ENCODE results near the gene KLHL42.

Gene KLHL42

DNA sequence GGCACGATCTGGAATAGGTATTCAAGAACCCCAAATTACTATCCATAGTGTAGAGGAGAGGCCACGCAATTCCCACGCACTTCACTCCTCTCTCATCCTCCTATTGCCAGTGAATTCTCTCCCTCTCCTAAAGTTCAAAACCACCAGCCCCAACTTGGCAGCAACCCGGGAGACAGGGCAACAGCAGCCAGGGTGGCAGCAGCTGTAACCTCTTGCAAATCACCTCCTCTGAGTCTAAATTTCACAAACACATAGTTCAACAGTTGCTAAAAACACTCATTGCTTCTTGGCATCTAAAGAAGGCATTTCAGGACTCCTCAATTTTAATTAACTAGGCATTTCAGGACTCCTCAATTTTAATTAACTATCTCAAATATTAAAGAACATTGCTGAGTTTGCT is 37.7 kb downstream of the KLHL42 start:
- Mint-ChIP-seq H3K4me3 (no peak overlapping the region), H3K4me1 (ENCODE audit: low read depth) (peaks cover 24% of the 10 kb centered on the region), H3K27ac (no peak overlapping the region), H3K36me3 (ENCODE audit: low read depth) (no peaks in the 10 kb centered on the region), H3K27me3 (ENCODE audit: low read depth) (peaks cover 11% of the 10 kb centered on the region), H3K9me3 (no peaks in the 10 kb centered on the region)
- DNase-seq (ENCODE audit: low spot score) = no peak

DNA sequence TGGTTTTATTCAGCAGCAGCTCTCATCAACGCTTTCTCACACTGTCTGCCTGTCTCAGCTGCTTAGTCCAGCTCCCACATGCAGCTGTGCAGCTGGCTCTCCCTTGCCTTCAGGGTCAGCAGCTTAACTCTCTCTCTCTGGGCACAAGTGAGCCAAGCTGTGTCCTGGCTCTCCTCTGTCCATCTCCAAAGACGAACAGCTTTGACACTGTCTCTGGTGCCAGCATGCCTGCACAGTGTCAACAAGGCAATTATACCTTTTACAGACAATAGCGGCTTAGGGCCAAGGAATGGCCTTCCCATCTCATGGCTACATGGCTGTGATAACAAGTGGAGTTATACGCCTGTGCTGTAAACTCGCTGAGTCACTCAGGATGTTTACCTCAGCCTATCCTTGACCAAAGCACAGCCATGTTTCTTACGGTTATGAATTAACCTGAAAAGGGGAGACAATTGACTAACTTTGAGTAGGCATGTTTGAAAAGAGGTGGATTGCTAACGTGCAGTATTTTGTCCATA is 38.4 kb downstream of the KLHL42 start:
- Mint-ChIP-seq H3K4me3 (no peak overlapping the region), H3K36me3 (ENCODE audit: low read depth) (no peaks in the 10 kb centered on the region), H3K9me3 (no peaks in the 10 kb centered on the region), H3K27ac (no peak overlapping the region), H3K27me3 (ENCODE audit: low read depth) (peaks cover 16% of the 10 kb centered on the region), H3K4me1 (ENCODE audit: low read depth) (peaks cover 25% of the 10 kb centered on the region)
- DNase-seq (ENCODE audit: low spot score) = no peak

GRCh38 chr12:27820564-27820963 is 40.5 kb downstream of the KLHL42 start:
- Mint-ChIP-seq H3K36me3 (ENCODE audit: low read depth) (no peaks in the 10 kb centered on the region), H3K4me1 (ENCODE audit: low read depth) (peaks cover 28% of the 10 kb centered on the region), H3K27me3 (ENCODE audit: low read depth) (peaks cover 19% of the 10 kb centered on the region), H3K4me3 (no peak overlapping the region), H3K9me3 (no peaks in the 10 kb centered on the region), H3K27ac (no peak overlapping the region)
- no peak for DNase-seq (ENCODE audit: low spot score)

GRCh38 chr12:27821259-27821973 is 41.4 kb downstream of the KLHL42 start:
- Mint-ChIP-seq H3K4me1 (ENCODE audit: low read depth) (peaks cover 31% of the 10 kb centered on the region), H3K4me3 (peak overlapping the region; percentile 69), H3K36me3 (ENCODE audit: low read depth) (no peaks in the 10 kb centered on the region), H3K9me3 (no peaks in the 10 kb centered on the region), H3K27me3 (ENCODE audit: low read depth) (peaks cover 19% of the 10 kb centered on the region), H3K27ac (no peak overlapping the region)
- DNase-seq (ENCODE audit: low spot score) = peak; percentile 14

- Mint-ChIP-seq H3K4me3 (peak overlapping the region; percentile 69), H3K27ac (peak overlapping the region; percentile 39), H3K4me1 (ENCODE audit: low read depth) (peaks cover 27% of the 10 kb centered on the region), H3K36me3 (ENCODE audit: low read depth) (no peaks in the 10 kb centered on the region), H3K9me3 (no peaks in the 10 kb centered on the region), H3K27me3 (ENCODE audit: low read depth) (peaks cover 19% of the 10 kb centered on the region)
- DNase-seq (ENCODE audit: low spot score) = peak; percentile 77
Measured at GRCh38 chr12:27822076-27822712, 42.2 kb downstream of the KLHL42 start.

GRCh38 chr12:27823038-27823437 is 43.0 kb downstream of the KLHL42 start:
- H3K4me1 Mint-ChIP-seq (ENCODE audit: low read depth) = peaks cover 27% of the 10 kb centered on the region
- H3K27me3 Mint-ChIP-seq (ENCODE audit: low read depth) = peaks cover 24% of the 10 kb centered on the region
- no peak overlapping the region for H3K4me3 Mint-ChIP-seq
- no peak for DNase-seq (ENCODE audit: low spot score)
- no peak overlapping the region for H3K27ac Mint-ChIP-seq
- no peaks in the 10 kb centered on the region for H3K9me3 Mint-ChIP-seq
- no peaks in the 10 kb centered on the region for H3K36me3 Mint-ChIP-seq (ENCODE audit: low read depth)

DNA sequence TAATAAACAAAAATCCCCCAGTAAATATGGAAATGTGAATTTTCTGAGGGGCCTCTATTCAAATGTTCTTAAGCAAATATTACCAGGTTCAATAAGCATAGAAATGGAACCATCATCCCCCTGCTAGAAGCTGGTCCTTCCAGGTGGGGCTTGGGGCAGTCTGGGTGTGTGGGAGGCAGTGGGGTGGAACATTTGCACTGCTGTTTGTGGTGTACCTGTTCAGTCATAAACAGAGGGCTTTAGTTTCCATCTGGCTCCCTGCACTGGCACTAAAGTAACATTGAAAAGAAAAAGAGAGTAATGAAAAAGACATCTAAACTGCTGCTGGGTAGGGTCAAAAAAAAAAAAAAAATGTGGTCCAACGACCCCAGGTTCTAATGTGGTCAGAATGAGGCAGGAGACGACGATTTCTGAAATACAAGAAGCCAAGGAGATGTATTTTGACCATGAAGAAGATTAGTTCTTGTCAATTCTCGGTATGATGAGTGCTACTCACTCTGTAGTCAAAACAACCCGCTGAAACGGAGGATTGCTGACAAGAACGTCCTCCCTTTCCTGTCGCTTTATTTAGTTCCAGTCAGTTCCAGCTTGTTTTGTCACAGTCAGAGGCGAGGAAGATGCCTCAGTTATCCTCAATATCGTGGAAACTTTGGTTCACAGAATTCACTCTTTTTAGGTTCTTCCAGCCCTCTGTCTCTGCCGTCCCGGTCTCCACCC is 44.3 kb downstream of the KLHL42 start:
- Mint-ChIP-seq H3K27me3 (ENCODE audit: low read depth) (peaks cover 23% of the 10 kb centered on the region), H3K36me3 (ENCODE audit: low read depth) (no peaks in the 10 kb centered on the region), H3K4me1 (ENCODE audit: low read depth) (peaks cover 27% of the 10 kb centered on the region), H3K27ac (no peak overlapping the region), H3K4me3 (no peak overlapping the region), H3K9me3 (no peaks in the 10 kb centered on the region)
- no peak for DNase-seq (ENCODE audit: low spot score)

DNA sequence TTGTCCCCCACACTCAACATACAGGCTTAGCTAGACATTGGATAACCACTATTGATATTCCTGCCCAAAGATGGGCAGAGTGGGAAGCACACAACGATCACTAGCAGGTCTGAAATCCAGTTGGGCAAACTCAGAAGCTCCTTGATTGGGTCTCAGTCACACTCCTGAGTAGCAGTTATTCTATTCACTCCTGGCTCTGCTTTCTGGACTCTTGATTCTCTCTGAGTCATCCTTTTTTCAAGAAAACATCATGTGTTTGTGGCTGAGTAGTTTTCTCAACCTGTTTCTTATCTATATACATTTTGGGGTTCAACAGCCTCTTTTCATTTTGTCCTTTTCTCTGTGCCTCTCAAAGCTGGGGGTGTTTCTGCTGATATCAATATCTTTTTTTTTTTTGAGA is 46.0 kb downstream of the KLHL42 start:
- no peak overlapping the region for H3K4me3 Mint-ChIP-seq
- no peaks in the 10 kb centered on the region for H3K36me3 Mint-ChIP-seq (ENCODE audit: low read depth)
- no peak for DNase-seq (ENCODE audit: low spot score)
- H3K9me3 Mint-ChIP-seq = no peaks in the 10 kb centered on the region
- H3K27ac Mint-ChIP-seq = no peak overlapping the region
- peaks cover 23% of the 10 kb centered on the region for H3K27me3 Mint-ChIP-seq (ENCODE audit: low read depth)
- peaks cover 27% of the 10 kb centered on the region for H3K4me1 Mint-ChIP-seq (ENCODE audit: low read depth)

GRCh38 chr12:27828196-27828595 is 48.2 kb downstream of the KLHL42 start:
- Mint-ChIP-seq H3K9me3 (no peaks in the 10 kb centered on the region), H3K27me3 (ENCODE audit: low read depth) (peaks cover 27% of the 10 kb centered on the region), H3K27ac (no peak overlapping the region), H3K36me3 (ENCODE audit: low read depth) (no peaks in the 10 kb centered on the region), H3K4me1 (ENCODE audit: low read depth) (peaks cover 12% of the 10 kb centered on the region), H3K4me3 (no peak overlapping the region)
- no peak for DNase-seq (ENCODE audit: low spot score)

DNA sequence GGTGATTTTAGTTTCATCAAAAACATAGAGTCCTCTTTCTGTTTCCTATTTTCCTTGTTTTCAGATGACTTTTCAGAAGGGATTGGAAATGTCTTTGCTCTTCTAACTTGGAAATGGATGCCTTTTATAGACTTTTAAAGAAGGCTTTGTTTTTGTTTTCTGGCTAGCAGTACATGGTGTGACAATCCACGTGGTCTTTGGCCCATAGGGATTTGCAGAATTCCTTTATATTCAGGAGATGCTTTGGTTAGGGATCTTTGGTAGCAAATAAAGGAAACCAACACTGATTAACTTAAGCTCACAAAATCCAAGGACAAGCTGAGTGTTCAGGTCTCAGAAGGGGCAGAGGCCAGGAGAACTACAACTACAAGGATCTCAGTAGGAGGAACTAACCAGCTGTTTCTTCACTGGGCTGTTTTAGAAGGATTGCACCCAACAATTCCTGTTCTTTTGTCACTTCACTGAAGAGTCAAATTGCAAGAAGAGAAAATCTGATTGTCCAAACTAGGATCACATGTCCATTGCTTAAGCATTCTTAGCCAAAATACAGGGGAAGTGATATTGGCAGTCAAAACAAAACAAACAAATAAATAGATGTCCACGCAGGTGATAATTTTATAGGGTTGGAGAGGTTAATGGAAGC is 58.6 kb downstream of the KLHL42 start:
- Mint-ChIP-seq H3K4me1 (ENCODE audit: low read depth) (no peaks in the 10 kb centered on the region), H3K27ac (no peak overlapping the region), H3K4me3 (no peak overlapping the region), H3K36me3 (ENCODE audit: low read depth) (no peaks in the 10 kb centered on the region), H3K9me3 (no peaks in the 10 kb centered on the region), H3K27me3 (ENCODE audit: low read depth) (peaks cover 3% of the 10 kb centered on the region)
- DNase-seq (ENCODE audit: low spot score) = no peak

DNA sequence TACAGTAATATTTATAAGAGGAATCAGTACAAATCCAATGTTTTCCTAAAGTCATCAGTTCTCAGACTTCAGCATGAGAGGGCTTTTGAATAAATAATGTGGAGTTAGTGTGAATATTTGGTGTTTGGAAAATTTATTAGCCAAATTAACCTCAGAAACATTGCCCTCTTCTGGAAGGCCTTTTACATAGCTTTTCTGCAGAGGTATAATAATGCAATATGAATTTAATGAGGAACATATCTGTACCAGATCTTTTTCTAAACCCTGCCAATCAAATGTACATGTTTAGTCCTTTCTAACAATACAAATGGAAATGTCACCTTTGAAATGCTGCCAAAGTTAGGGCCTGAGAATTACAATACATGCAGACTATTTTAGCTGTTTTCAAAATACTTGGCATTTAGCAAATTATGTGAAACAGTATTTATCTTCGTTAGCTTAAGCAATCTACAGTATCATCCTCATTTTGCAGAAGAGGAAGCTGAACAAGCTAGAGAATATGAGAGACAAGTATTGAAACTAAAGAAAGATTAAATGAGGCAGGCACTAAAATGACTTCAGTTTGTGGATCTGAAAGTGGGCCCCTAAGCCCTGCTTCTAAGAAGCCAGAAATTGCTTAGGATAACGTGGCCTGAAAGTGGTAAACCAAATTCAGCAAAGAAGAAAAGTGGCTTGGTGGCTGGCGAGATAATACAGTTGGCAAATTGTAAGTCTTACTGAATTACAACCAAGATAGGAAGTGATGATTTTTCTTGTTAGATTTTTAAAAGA is 60.4 kb downstream of the KLHL42 start:
- H3K27me3 Mint-ChIP-seq (ENCODE audit: low read depth) = peaks cover 3% of the 10 kb centered on the region
- DNase-seq (ENCODE audit: low spot score) = no peak
- H3K27ac Mint-ChIP-seq = no peak overlapping the region

DNA sequence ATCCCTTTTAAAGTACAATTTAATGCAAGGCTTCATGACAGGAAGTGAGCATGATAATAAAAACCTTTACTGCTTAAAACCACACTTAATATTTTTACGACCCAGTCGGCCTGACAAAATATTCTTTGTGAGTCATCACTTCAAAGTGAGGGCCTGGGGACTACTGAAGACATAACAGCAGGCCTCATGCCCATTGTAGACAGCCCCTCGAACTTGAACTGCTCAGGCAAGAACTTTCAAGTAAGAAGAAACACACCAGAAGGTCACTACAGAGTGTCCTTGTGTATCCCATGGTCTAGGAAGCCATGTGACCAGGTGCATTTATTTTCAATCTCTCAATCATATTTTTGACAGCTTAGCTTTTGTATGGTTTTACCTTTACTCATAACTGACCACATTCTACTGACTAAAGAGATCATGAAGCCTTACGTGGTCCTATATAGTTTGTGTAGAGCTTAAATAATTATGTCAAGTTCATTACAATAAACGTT is 61.4 kb downstream of the KLHL42 start:
- Mint-ChIP-seq H3K9me3 (no peaks in the 10 kb centered on the region), H3K4me3 (no peak overlapping the region), H3K27ac (no peak overlapping the region), H3K36me3 (ENCODE audit: low read depth) (no peaks in the 10 kb centered on the region), H3K4me1 (ENCODE audit: low read depth) (no peaks in the 10 kb centered on the region), H3K27me3 (ENCODE audit: low read depth) (peaks cover 8% of the 10 kb centered on the region)
- DNase-seq (ENCODE audit: low spot score) = no peak

More for the DNA sequence above, 60.4 kb downstream of the KLHL42 start:
- Mint-ChIP-seq H3K9me3 (no peaks in the 10 kb centered on the region), H3K4me1 (ENCODE audit: low read depth) (no peaks in the 10 kb centered on the region), H3K36me3 (ENCODE audit: low read depth) (no peaks in the 10 kb centered on the region), H3K4me3 (no peak overlapping the region)

DNA sequence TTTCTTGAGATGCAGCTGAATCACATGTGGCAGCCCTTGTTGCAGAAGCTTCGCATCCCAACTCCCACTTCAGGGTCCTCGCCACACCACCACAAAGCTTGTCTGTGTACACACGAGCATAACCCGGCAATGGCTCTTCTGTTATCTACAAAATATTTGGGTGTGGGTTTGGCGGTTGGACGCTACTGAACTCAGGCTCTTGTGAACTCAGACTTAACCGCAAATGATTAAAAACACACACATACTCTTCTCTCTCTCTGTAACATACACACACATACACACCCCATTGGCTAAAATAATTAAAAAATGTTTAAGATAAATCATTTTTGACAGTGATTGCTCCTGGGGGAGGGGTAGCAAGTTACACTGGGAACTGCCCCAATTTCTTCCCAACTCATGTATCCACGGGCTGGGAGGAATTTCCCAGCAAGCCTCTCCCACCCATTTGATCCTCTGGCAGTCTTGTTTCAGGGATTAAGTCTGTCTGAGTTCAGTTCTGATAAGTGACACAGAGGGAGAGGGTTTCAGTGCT is 63.7 kb downstream of the KLHL42 start:
- no peak for DNase-seq (ENCODE audit: low spot score)
- Mint-ChIP-seq H3K9me3 (no peaks in the 10 kb centered on the region), H3K4me1 (ENCODE audit: low read depth) (no peaks in the 10 kb centered on the region), H3K36me3 (ENCODE audit: low read depth) (no peaks in the 10 kb centered on the region), H3K27ac (no peak overlapping the region), H3K4me3 (no peak overlapping the region), H3K27me3 (ENCODE audit: low read depth) (peaks cover 10% of the 10 kb centered on the region)

Measured in T-helper 2 cell treated with Interferon-gamma antibody and Interleukin-4, amounts not matched to agents 5 μg/mL and 100 μg/mL, for 36 hours (primary cell).